Nasal cavity respiratory epithelium epithelial cell of viscerocranial mucosa (primary cell): ENCODE measurements around the gene SEC31B. TPM values are rescaled to one million over a fixed set of nuclear protein-coding genes. Genes with fewer than 3 reads are reported as not detected.

Experiments
- total RNA-seq: library from RNA; depleted of rRNA; stranded (reverse); fragments of >200 nt; gene quantifications from 2 replicates; pipeline ENCODE4 v1.2.3, GENCODE V29; 2014

SEC31B gene
- total RNA-seq, result 0.68 and 2.2 TPM in 2 replicates

GRCh38 chr10:100519311-100520051 lies at the start of gene SEC31B:
Gene SEC31B (minus strand): TSS chr10:100519861. CDS start chr10:100516952, 2,909 bp downstream.

DNA sequence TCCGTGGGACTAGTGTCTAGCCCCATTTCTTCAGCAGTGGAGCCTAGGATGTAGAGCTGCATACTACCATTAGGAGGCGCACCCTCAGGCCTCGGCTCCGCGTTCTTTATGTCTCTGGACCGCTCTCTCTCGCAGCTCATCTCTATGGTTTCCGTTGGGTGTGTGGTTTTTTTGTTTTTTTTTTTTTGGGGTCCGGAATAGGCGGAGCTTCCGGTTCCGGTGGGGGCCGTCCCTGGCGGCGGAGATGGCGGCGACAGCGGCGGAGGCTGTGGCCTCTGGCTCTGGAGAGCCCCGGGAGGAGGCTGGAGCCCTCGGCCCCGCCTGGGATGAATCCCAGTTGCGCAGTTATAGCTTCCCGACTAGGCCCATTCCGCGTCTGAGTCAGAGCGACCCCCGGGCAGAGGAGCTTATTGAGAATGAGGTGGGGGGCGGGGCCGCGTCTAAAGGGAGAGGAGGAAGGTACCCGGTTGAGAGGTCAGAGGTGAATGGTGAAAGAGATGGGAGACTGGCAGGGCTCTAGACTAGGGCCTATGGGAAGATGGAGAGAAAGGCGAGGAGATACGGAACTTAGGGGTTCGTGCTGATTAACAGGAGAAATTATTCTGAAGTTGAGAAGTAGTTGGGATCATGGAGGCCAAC lies 16.2 kb upstream of the SEC31B start, which contains the start of gene HIF1AN:
HIF1AN (plus strand) TSS at position 229 of the 639 bp plus-strand sequence; CDS start at position 245, 16 bp downstream.

GRCh38 chr10:100529475-100530298 lies 10.0 kb upstream of the SEC31B start, which contains the start of gene NDUFB8:
Gene NDUFB8 (minus strand): TSS chr10:100529871. CDS start chr10:100529851, 20 bp downstream.

DNA sequence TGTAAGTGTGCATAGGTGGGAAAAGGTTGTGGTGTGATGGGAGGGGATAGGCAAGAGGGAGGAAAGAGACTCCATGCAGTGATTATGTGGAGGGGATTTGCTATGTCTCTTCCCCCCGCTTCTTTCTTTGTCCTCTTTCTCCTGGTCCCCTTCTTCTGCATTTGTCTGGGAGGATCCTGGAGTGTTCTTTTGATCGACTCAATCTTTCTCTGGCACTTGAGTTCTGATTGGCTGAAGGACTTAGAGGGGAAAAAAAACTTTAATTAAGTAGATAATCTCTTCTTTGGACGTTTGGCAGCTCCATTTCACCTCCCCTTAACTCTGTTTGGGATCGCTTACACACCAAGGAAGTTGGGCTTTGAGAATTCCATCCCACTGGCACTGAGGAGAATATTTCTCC lies 57.0 kb downstream of the SEC31B start, which contains the start of gene WNT8B:
WNT8B (plus strand) TSS at position 301 of the 400 bp plus-strand sequence. CDS start 160 bp downstream, outside the sequence.

Other genes starting within 250 kb of the SEC31B start
- 75.7 and 131 TPM in 2 replicates for gene BLOC1S2, start 233.2 kb downstream of the SEC31B start, total RNA-seq
- not detected in 2 replicates for gene PKD2L1, start 189.6 kb downstream of the SEC31B start, total RNA-seq
- gene SCD, start 172.6 kb downstream of the SEC31B start, total RNA-seq, result 258 and 325 TPM in 2 replicates
- gene WNT8B, start 56.9 kb downstream of the SEC31B start, total RNA-seq, result not detected in 2 replicates
- gene NDUFB8, start 10.0 kb upstream of the SEC31B start, total RNA-seq, result 87.1 and 165 TPM in 2 replicates
- gene HIF1AN, start 16.1 kb upstream of the SEC31B start, total RNA-seq, result 10.6 and 17.8 TPM in 2 replicates
- not detected in 2 replicates for gene PAX2, start 225.7 kb upstream of the SEC31B start, total RNA-seq